K562 (cell line): ENCODE data around the gene RAI1. TPM values are rescaled to one million over a fixed set of nuclear protein-coding genes. Genes with fewer than 3 reads are reported as not detected.

Experiments used
- CBX1 ChIP-seq: sonication (generic); IDR thresholded peaks from 2 replicates; pipeline ENCODE4 v1.6.1; 2016; ENCODE audit warnings: antibody characterized with exemption, low read depth, mild to moderate bottlenecking
- CBX2 ChIP-seq: fragments of 200-600 bp; sonication (generic); IDR thresholded peaks from one replicate; pipeline ENCODE4 v1.6.1; 2012; ENCODE audit warnings: mild to moderate bottlenecking, low read length, inconsistent platforms; ENCODE audit not compliant: insufficient read depth, poor library complexity, severe bottlenecking
- FOSL1 ChIP-seq: fragments of 200-800 bp; sonication (Bioruptor generic); conservative IDR thresholded peaks from 2 replicates; pipeline ENCODE4 v1.6.1; 2016; ENCODE audit warnings: missing genetic modification characterization, missing compliant biosample characterization
- GABPA ChIP-seq: fragments of 200-800 bp; sonication (Bioruptor generic); conservative IDR thresholded peaks from 2 replicates; pipeline ENCODE4 v1.6.1; 2016; ENCODE audit warnings: low read depth, missing genetic modification characterization, missing compliant biosample characterization
- GABPB2 ChIP-seq: fragments of 250-450 bp; sonication (Bioruptor Pico); conservative IDR thresholded peaks from 2 replicates; pipeline ENCODE4 v1.5.1; 2021; ENCODE audit warnings: mild to moderate bottlenecking
- KLF16 ChIP-seq: IDR thresholded peaks from 2 replicates; pipeline ENCODE4 v1.6.1; 2016; ENCODE audit warnings: antibody characterized with exemption
- NCOA6 ChIP-seq: fragments of 450-650 bp; IDR thresholded peaks from 2 replicates; pipeline ENCODE4 v1.6.1; 2017; ENCODE audit warnings: mild to moderate bottlenecking
- POLR2G ChIP-seq: fragments of 200-400 bp; formaldehyde crosslinking; IDR thresholded peaks from 2 replicates; pipeline ENCODE4 v1.6.1; 2017; ENCODE audit warnings: low read depth, mild to moderate bottlenecking, antibody characterized with exemption, low read length, moderate library complexity
- RCOR1 ChIP-seq, 2 experiments: IDR thresholded peaks; 2 replicates each; pipeline ENCODE4 v1.6.1; 2012; ENCODE audit warnings: low read depth in 2 of 2, low read length in 2 of 2, borderline replicate concordance in 1 of 2, improper control_type of control experiment in 1 of 2
- SMAD3 ChIP-seq: fragments of 450-650 bp; formaldehyde crosslinking; conservative IDR thresholded peaks from 2 replicates; pipeline ENCODE4 v1.4.0; 2020; ENCODE audit warnings: mild to moderate bottlenecking
- SMARCA5 ChIP-seq: fragments of 450-650 bp; IDR thresholded peaks from 2 replicates; pipeline ENCODE4 v1.6.1; 2016
- SREBF1 ChIP-seq: fragments of 150-350 bp; IDR thresholded peaks from 2 replicates; pipeline ENCODE4 v1.6.1; 2014; ENCODE audit warnings: antibody characterized with exemption, low read depth, low read length, borderline replicate concordance
- SREBF2 ChIP-seq: sonication (generic); formaldehyde crosslinking; IDR thresholded peaks from 2 replicates; pipeline ENCODE4 v1.4.0; 2020; ENCODE audit warnings: mild to moderate bottlenecking, missing genetic modification reagents
- TCF7 ChIP-seq: sonication (generic); IDR thresholded peaks from 2 replicates; pipeline ENCODE4 v1.6.1; 2016; ENCODE audit warnings: antibody characterized with exemption, borderline replicate concordance
- YBX1 ChIP-seq: fragments of 450-650 bp; IDR thresholded peaks from 2 replicates; pipeline ENCODE4 v1.7.1; 2016; ENCODE audit warnings: mild to moderate bottlenecking
- ZFP30 ChIP-seq: fragments of 250-450 bp; sonication (Bioruptor Pico); IDR thresholded peaks from 2 replicates; pipeline ENCODE4 v1.8.0; 2022; ENCODE audit warnings: moderate library complexity, mild to moderate bottlenecking, inconsistent platforms, borderline replicate concordance
- polyA plus RNA-seq, 8 experiments: library from polyadenylated mRNA; depleted of rRNA in 4 of 8; stranded (reverse) in 5 of 8; unstranded in 3 of 8; fragments of >200 nt; fragmentation: Nextera tagmentation in 2 of 8; fragmentation: Illumina TruSeq in 1 of 8; extraction: Ambion mirVana in 2 of 8; extraction: Trizol in 1 of 8; gene quantifications; 2 replicates each; pipeline versions ENCODE4 v1.2.1 to v1.2.3, GENCODE V29; 2011 to 2014; ENCODE audit warnings: inconsistent platforms in 1 of 8, missing spikeins in 1 of 8
- total RNA-seq, 7 experiments: library from RNA; depleted of rRNA in 6 of 7; stranded (reverse); fragments of >200 nt in 6 of 7; fragmentation: Illumina TruSeq in 2 of 7; extraction: Trizol in 2 of 7; gene quantifications; 2 replicates each; pipeline versions ENCODE4 v1.2.1 to v1.2.3, GENCODE V29; 2011 to 2021; ENCODE audit warnings: low replicate concordance in 1 of 7
- TF ChIP-seq, protein P1 (sequence below): fragments of 250-450 bp; sonication (Bioruptor Pico); IDR thresholded peaks from 2 replicates; pipeline ENCODE4 v1.9.0; 2021; ENCODE audit warnings: mild to moderate bottlenecking
- TF ChIP-seq, protein P2 (sequence below): fragments of 250-450 bp; sonication (Bioruptor Pico); IDR thresholded peaks from 2 replicates; pipeline ENCODE4 v1.5.0; 2021
- TF ChIP-seq, protein P3 (sequence below): sonication (generic); formaldehyde crosslinking; IDR thresholded peaks from 2 replicates; pipeline ENCODE4 v1.4.0; 2020; ENCODE audit warnings: mild to moderate bottlenecking, missing genetic modification reagents
- TF ChIP-seq, protein P4 (sequence below), 3 experiments: fragments of 200-800 bp in 1 of 3; sonication (Bioruptor generic) in 1 of 3; sonication (generic) in 1 of 3; formaldehyde crosslinking in 1 of 3; IDR thresholded peaks; 2 replicates each; pipeline versions ENCODE4 v1.6.1 to v1.8.0; 2016 to 2022; ENCODE audit warnings: mild to moderate bottlenecking in 2 of 3, missing compliant biosample characterization in 2 of 3, missing genetic modification characterization in 2 of 3, missing genetic modification reagents in 1 of 3
- TF ChIP-seq, protein P5 (sequence below): sonication (generic); formaldehyde crosslinking; IDR thresholded peaks from 2 replicates; pipeline ENCODE4 v1.8.1; 2023; ENCODE audit warnings: mild to moderate bottlenecking, missing genetic modification reagents

RAI1 gene
- total and polyA plus RNA-seq, 9 of the 15 experiments (the other 6 are each of a cell fraction or from before 2014, with no cell fraction given), result 0.68 to 19.9 (median 5.5) TPM

DNA sequence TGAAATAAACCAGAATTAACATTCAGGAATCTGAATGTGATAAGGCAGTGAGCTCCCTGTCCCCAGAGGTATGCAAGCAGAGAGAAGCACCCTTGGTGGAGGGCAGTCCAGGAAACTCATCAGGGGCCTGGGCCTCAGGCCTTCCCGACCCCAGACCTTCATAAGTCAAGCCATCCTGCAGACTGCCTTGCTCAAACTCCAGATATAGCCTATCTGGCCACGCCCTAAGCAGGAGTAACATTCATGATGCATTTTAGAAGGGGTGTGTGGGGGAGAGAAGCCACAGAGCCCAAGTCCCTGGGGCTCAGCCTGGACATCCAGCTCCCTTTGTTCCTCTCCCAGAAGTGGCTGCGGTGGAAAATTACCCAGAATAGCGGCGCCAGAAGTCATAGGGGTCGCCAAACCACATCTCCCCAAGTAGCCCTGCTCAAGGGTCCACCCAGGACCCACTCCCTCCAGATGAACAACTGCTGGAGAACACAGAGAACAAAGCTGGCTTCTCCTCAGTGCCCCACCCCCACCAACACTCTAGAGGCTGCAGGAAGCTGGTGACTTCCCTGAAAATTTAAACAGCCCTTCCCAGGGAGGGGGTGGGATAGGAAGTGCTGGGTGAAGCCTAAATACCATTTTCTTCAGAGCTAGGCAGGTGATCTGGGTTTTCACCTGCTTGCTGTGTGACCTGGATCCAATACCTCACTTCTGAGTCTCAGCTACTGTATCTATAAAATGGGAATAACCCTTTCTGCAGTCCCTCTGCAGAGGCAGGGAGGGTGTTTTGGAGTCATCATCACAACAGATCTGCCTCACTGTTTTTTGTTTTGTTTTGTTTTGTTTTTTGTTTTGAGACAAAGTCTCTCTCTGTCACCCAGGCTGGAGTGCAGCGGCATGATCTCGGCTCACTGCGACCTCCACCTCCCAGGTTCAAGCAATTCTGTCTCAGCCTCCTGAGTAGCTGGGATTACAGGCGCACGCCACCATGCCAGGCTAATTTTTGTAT is 157.0 kb downstream of the RAI1 start (continued):
- 0 out of 2 replicates have a peak, but pooled peaks have one; percentile 64 for TF ChIP-seq SREBF1
- no peak for TF ChIP-seq NCOA6
- TF ChIP-seq YBX1, result no peak
- TF ChIP-seq POLR2G, result no peak
- no peak for TF ChIP-seq SMAD3 (CRISPR knock-in tag)
- TF ChIP-seq TCF7, result 0 out of 2 replicates have a peak, but pooled peaks have one; percentile 29
- peak; percentile 53; the same call in 1 of the 2 replicates for TF ChIP-seq SMARCA5
- TF ChIP-seq, protein P1, sequence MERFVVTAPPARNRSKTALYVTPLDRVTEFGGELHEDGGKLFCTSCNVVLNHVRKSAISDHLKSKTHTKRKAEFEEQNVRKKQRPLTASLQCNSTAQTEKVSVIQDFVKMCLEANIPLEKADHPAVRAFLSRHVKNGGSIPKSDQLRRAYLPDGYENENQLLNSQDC (CRISPR knock-in tag), result no peak
- TF ChIP-seq, protein P2, sequence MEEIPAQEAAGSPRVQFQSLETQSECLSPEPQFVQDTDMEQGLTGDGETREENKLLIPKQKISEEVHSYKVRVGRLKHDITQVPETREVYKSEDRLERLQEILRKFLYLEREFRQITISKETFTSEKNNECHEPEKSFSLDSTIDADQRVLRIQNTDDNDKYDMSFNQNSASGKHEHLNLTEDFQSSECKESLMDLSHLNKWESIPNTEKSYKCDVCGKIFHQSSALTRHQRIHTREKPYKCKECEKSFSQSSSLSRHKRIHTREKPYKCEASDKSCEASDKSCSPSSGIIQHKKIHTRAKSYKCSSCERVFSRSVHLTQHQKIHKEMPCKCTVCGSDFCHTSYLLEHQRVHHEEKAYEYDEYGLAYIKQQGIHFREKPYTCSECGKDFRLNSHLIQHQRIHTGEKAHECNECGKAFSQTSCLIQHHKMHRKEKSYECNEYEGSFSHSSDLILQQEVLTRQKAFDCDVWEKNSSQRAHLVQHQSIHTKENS (CRISPR knock-in tag), result no peak
- TF ChIP-seq, protein P3, sequence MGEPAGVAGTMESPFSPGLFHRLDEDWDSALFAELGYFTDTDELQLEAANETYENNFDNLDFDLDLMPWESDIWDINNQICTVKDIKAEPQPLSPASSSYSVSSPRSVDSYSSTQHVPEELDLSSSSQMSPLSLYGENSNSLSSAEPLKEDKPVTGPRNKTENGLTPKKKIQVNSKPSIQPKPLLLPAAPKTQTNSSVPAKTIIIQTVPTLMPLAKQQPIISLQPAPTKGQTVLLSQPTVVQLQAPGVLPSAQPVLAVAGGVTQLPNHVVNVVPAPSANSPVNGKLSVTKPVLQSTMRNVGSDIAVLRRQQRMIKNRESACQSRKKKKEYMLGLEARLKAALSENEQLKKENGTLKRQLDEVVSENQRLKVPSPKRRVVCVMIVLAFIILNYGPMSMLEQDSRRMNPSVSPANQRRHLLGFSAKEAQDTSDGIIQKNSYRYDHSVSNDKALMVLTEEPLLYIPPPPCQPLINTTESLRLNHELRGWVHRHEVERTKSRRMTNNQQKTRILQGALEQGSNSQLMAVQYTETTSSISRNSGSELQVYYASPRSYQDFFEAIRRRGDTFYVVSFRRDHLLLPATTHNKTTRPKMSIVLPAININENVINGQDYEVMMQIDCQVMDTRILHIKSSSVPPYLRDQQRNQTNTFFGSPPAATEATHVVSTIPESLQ, result no peak
- TF ChIP-seq, protein P4, sequence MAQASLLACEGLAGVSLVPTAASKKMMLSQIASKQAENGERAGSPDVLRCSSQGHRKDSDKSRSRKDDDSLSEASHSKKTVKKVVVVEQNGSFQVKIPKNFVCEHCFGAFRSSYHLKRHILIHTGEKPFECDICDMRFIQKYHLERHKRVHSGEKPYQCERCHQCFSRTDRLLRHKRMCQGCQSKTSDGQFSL (CRISPR knock-in tag; IDR thresholded peaks at IDR 0.05), result 0 out of 2 replicates have a peak, but pooled peaks have one; percentile 49
- TF ChIP-seq, protein P4 (tag; IDR thresholded peaks at IDR 0.05), result no peak
- TF ChIP-seq GABPB2 (CRISPR knock-in tag), result no peak
- TF ChIP-seq CBX2, result no peak
- TF ChIP-seq RCOR1 (IDR thresholded peaks at IDR 0.05; ENCODE audit: borderline replicate concordance in 1 of 2, low read depth in 2 of 2, low read length in 2 of 2), result 0 out of 4 replicates have a peak, but pooled peaks of 1 of the 2 experiments have one; percentile 9
- no peak for TF ChIP-seq ZFP30 (CRISPR knock-in tag)
- no peak for TF ChIP-seq KLF16
- peak; percentile 50 for TF ChIP-seq GABPA
- TF ChIP-seq, protein P5, sequence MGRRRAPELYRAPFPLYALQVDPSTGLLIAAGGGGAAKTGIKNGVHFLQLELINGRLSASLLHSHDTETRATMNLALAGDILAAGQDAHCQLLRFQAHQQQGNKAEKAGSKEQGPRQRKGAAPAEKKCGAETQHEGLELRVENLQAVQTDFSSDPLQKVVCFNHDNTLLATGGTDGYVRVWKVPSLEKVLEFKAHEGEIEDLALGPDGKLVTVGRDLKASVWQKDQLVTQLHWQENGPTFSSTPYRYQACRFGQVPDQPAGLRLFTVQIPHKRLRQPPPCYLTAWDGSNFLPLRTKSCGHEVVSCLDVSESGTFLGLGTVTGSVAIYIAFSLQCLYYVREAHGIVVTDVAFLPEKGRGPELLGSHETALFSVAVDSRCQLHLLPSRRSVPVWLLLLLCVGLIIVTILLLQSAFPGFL, result no peak
- no peak for TF ChIP-seq SREBF2 (CRISPR knock-in tag)
- TF ChIP-seq FOSL1 (tag), result peak; percentile 31; the same call in 1 of the 2 replicates
- TF ChIP-seq CBX1, result no peak; the same call in 1 of the 2 replicates
